CD14-positive monocyte (primary cell): ENCODE results near the gene FBLIM1. TPM values are rescaled to one million over a fixed set of nuclear protein-coding genes. Genes with fewer than 3 reads are reported as not detected.

Source experiments
- DNase-seq, 3 donors: peaks; one replicate each; pipeline ENCODE4 v3.0.0-alpha.2; 2011 to 2022
- H2AFZ ChIP-seq: 2 replicates; pipeline ENCODE4 v1.6.0; 2012; ENCODE audit warnings: mild to moderate bottlenecking, low read depth, low read length, inconsistent platforms; ENCODE audit not compliant: insufficient read depth, poor library complexity, severe bottlenecking
- H3K27ac ChIP-seq, 2 donors: 1 replicate in 1 of 2; 2 replicates in 1 of 2; pipeline ENCODE4 v1.5.1; 2012 to 2013; ENCODE audit warnings: low read length in 2 of 2, control low read depth in 1 of 2, inconsistent platforms in 1 of 2, low read depth in 1 of 2, mild to moderate bottlenecking in 1 of 2
- H3K27me3 ChIP-seq, 2 donors: one replicate each; pipeline versions ENCODE4 v1.6.0 to v1.6.1; 2011 to 2013; ENCODE audit warnings: low read length in 2 of 2; ENCODE audit not compliant: control insufficient read depth in 2 of 2, insufficient read depth in 2 of 2
- H3K36me3 ChIP-seq, 2 donors: replicated peaks in 1 of 2; 1 replicate in 1 of 2; 2 replicates in 1 of 2; pipeline versions ENCODE4 v1.5.1 to v1.6.1; 2012 to 2013; ENCODE audit warnings: low read length in 2 of 2, control low read depth in 1 of 2, inconsistent platforms in 1 of 2, mild to moderate bottlenecking in 1 of 2; ENCODE audit not compliant: insufficient read depth in 2 of 2, control insufficient read depth in 1 of 2
- H3K4me1 ChIP-seq, 2 donors: 1 replicate in 1 of 2; 2 replicates in 1 of 2; pipeline versions ENCODE4 v1.5.1 to v1.6.1; 2012 to 2013; ENCODE audit warnings: low read length in 2 of 2, control low read depth in 1 of 2, inconsistent platforms in 1 of 2, mild to moderate bottlenecking in 1 of 2, moderate library complexity in 1 of 2; ENCODE audit not compliant: insufficient read depth in 2 of 2, control insufficient read depth in 1 of 2
- H3K4me2 ChIP-seq: replicated peaks from 2 replicates; pipeline ENCODE3; 2012; ENCODE audit warnings: low read length, moderate library complexity, mild to moderate bottlenecking; ENCODE audit not compliant: poor library complexity, severe bottlenecking; ENCODE audit errors: extremely low read depth
- H3K4me3 ChIP-seq, 3 experiments: fragments of 200-600 bp in 1 of 3; sonication (generic) in 1 of 3; replicated peaks in 1 of 3; 1 replicate in 2 of 3; 2 replicates in 1 of 3; pipeline ENCODE4 v1.5.1; 2011 to 2013; ENCODE audit warnings: low read length in 3 of 3, mild to moderate bottlenecking in 3 of 3, control low read depth in 2 of 3, low read depth in 2 of 3, inconsistent platforms in 1 of 3, moderate library complexity in 1 of 3
- H3K79me2 ChIP-seq: 2 replicates; pipeline ENCODE4 v1.6.0; 2012; ENCODE audit warnings: mild to moderate bottlenecking, control low read depth, inconsistent platforms, low read length, moderate library complexity; ENCODE audit not compliant: insufficient read depth
- H3K9ac ChIP-seq: 2 replicates; pipeline ENCODE4 v1.6.0; 2017; ENCODE audit warnings: low read length, mild to moderate bottlenecking; ENCODE audit not compliant: insufficient read depth, poor library complexity, severe bottlenecking
- H3K9me3 ChIP-seq, 2 donors: replicated peaks in 1 of 2; 1 replicate in 1 of 2; 2 replicates in 1 of 2; pipeline versions ENCODE4 v1.5.1 to v1.6.1; 2012 to 2013; ENCODE audit warnings: low read length in 2 of 2, control low read depth in 1 of 2; ENCODE audit not compliant: control insufficient read depth in 1 of 2, insufficient read depth in 1 of 2
- H4K20me1 ChIP-seq: 2 replicates; pipeline ENCODE4 v1.6.0; 2012; ENCODE audit warnings: mild to moderate bottlenecking, low read length, control low read depth, moderate library complexity; ENCODE audit not compliant: insufficient read depth
- H3K27ac Mint-ChIP-seq, 7 donors: one replicate each; pipeline ENCODE4 v1.8.0; 2020; ENCODE audit warnings: mild to moderate bottlenecking in 7 of 7, mixed read lengths in 7 of 7, moderate library complexity in 6 of 7, inconsistent platforms in 2 of 7
- H3K27me3 Mint-ChIP-seq, 3 donors: one replicate each; pipeline ENCODE4 v1.8.0; 2021 to 2022; ENCODE audit warnings: low read depth in 3 of 3, mild to moderate bottlenecking in 3 of 3, mixed read lengths in 3 of 3, moderate library complexity in 3 of 3, inconsistent platforms in 1 of 3
- H3K36me3 Mint-ChIP-seq, 2 donors: one replicate each; pipeline ENCODE4 v1.8.0; 2020; ENCODE audit warnings: mixed read lengths in 2 of 2, inconsistent platforms in 1 of 2, mild to moderate bottlenecking in 1 of 2
- H3K4me1 Mint-ChIP-seq: one replicate; pipeline ENCODE4 v1.8.0; 2020; ENCODE audit warnings: mild to moderate bottlenecking, mixed read lengths
- H3K4me3 Mint-ChIP-seq, 2 donors: one replicate each; pipeline ENCODE4 v1.8.0; 2020; ENCODE audit warnings: mild to moderate bottlenecking in 2 of 2, mixed read lengths in 2 of 2, moderate library complexity in 1 of 2
- H3K9me3 Mint-ChIP-seq, 7 donors: one replicate each; pipeline ENCODE4 v1.8.0; 2020 to 2022; ENCODE audit warnings: mixed read lengths in 7 of 7, mild to moderate bottlenecking in 6 of 7, moderate library complexity in 6 of 7, inconsistent platforms in 2 of 7
- CTCF ChIP-seq: fragments of 200-600 bp; IDR thresholded peaks from one replicate; pipeline ENCODE4 v1.8.0; 2022; ENCODE audit warnings: antibody characterized with exemption, mild to moderate bottlenecking
- WGBS: methylation state at CpG from one replicate; pipeline ENCODE4 v1.1.5; 2013; ENCODE audit warnings: missing lambda C conversion rate; ENCODE audit not compliant: insufficient coverage; 5-methylcytosine and 5-hydroxymethylcytosine counted together
- intact Hi-C, 2 donors: fragments of 100-400 bp; cut with micrococcal nuclease; formaldehyde crosslinking; loops; one replicate each; pipeline versions ENCODE4 v1.15.0 to v1.15.1; 2023
- polyA plus RNA-seq, 3 donors: library from polyadenylated mRNA; depleted of rRNA in 1 of 3; unstranded in 2 of 3; stranded (reverse) in 1 of 3; fragments of 300-500 nt in 2 of 3; fragments of >200 nt in 1 of 3; fragmentation: Illumina TruSeq in 2 of 3; gene quantifications; 1 replicate in 2 of 3; 2 replicates in 1 of 3; pipeline ENCODE4 v1.2.3, GENCODE V29; 2012 to 2021

Gene FBLIM1
- polyA plus RNA-seq, 3 donors: not detected

- peaks cover 0 to 10% (median 5%) of the 10 kb centered on the region in 7 donors for H3K9me3 Mint-ChIP-seq
- H3K27ac Mint-ChIP-seq: peak overlapping the region in 1 of 7 donors; percentile 50
- Histone ChIP-seq H3K27ac (no peak overlapping the region), H3K27me3 (peaks cover 30 to 54% of the 10 kb centered on the region in 2 donors), H4K20me1 (no peaks in the 10 kb centered on the region), H3K79me2 (no peaks in the 10 kb centered on the region), H3K9ac (no peak overlapping the region), H3K4me1 (no peaks in the 10 kb centered on the region), H2AFZ (peak overlapping the region; percentile 46), H3K4me2 (no peak overlapping the region), H3K36me3 (no peaks in the 10 kb centered on the region), H3K4me3 (no peak overlapping the region), H3K9me3 (peaks cover 0 to 11% of the 10 kb centered on the region in 2 donors)
- peaks cover 15% of the 10 kb centered on the region for H3K4me1 Mint-ChIP-seq
- peak overlapping the region in 1 of 2 donors; percentile 73 for H3K4me3 Mint-ChIP-seq
- intact Hi-C loops: no loop called here
- H3K27me3 Mint-ChIP-seq: peaks cover 56 to 68% (median 60%) of the 10 kb centered on the region in 3 donors
- peaks cover 0 to 5% of the 10 kb centered on the region in 2 donors for H3K36me3 Mint-ChIP-seq
- TF ChIP-seq CTCF: no peak
- 11% methylated on average over 14 of the region's 21 CpGs for WGBS
- no peak for DNase-seq
Measured at GRCh38 chr1:15756143-15757015, 2.2 kb upstream of the FBLIM1 start.

- Histone ChIP-seq H4K20me1 (no peaks in the 10 kb centered on the region), H3K4me1 (no peaks in the 10 kb centered on the region), H3K27ac (no peak overlapping the region), H3K9me3 (peaks cover 0 to 11% of the 10 kb centered on the region in 2 donors), H3K27me3 (peaks cover 30 to 59% of the 10 kb centered on the region in 2 donors), H3K4me3 (no peak overlapping the region), H3K4me2 (no peak overlapping the region), H3K9ac (no peak overlapping the region), H2AFZ (no peak overlapping the region), H3K36me3 (no peaks in the 10 kb centered on the region), H3K79me2 (no peaks in the 10 kb centered on the region)
- H3K27ac Mint-ChIP-seq: peak overlapping the region in 1 of 7 donors; percentile 50
- H3K9me3 Mint-ChIP-seq: peaks cover 0 to 10% (median 5%) of the 10 kb centered on the region in 7 donors
- no peak for TF ChIP-seq CTCF
- 67% methylated on average over 5 of the region's 9 CpGs for WGBS
- H3K4me1 Mint-ChIP-seq: peaks cover 15% of the 10 kb centered on the region
- peaks cover 0 to 5% of the 10 kb centered on the region in 2 donors for H3K36me3 Mint-ChIP-seq
- no peak for DNase-seq
- peaks cover 63 to 75% (median 66%) of the 10 kb centered on the region in 3 donors for H3K27me3 Mint-ChIP-seq
- H3K4me3 Mint-ChIP-seq: peak overlapping the region in 1 of 2 donors; percentile 73
- intact Hi-C loops: no loop called here
Measured at GRCh38 chr1:15757016-15757543, 1.5 kb upstream of the FBLIM1 start.
